Nephron (organoid): ENCODE results near the gene ADGRD2.

Source experiments
- H3K27ac Mint-ChIP-seq, 3 experiments: 2 replicates each; pipeline ENCODE4 v1.8.0; 2020; ENCODE audit warnings: mixed read lengths in 3 of 3, mild to moderate bottlenecking in 2 of 3, moderate library complexity in 1 of 3
- H3K27me3 Mint-ChIP-seq: 2 replicates; pipeline ENCODE4 v1.8.0; 2021; ENCODE audit warnings: low read depth, mild to moderate bottlenecking, moderate library complexity, mixed read lengths
- H3K36me3 Mint-ChIP-seq: 2 replicates; pipeline ENCODE4 v1.8.0; 2020; ENCODE audit warnings: low read depth, mixed read lengths
- H3K4me1 Mint-ChIP-seq: 2 replicates; pipeline ENCODE4 v1.8.0; 2020; ENCODE audit warnings: mixed read lengths
- H3K4me3 Mint-ChIP-seq, 3 experiments: 2 replicates each; pipeline ENCODE4 v1.8.0; 2020; ENCODE audit warnings: mild to moderate bottlenecking in 3 of 3, mixed read lengths in 3 of 3, moderate library complexity in 2 of 3
- H3K9me3 Mint-ChIP-seq: 2 replicates; pipeline ENCODE4 v1.8.0; 2020; ENCODE audit warnings: mixed read lengths
- CTCF ChIP-seq, 3 experiments: fragments of 200-600 bp; sonication (generic); IDR thresholded peaks; one replicate each; pipeline ENCODE4 v1.5.0; 2021; ENCODE audit warnings: antibody characterized with exemption in 3 of 3; ENCODE audit not compliant: unreplicated experiment in 3 of 3

The ADGRD2 gene

DNA sequence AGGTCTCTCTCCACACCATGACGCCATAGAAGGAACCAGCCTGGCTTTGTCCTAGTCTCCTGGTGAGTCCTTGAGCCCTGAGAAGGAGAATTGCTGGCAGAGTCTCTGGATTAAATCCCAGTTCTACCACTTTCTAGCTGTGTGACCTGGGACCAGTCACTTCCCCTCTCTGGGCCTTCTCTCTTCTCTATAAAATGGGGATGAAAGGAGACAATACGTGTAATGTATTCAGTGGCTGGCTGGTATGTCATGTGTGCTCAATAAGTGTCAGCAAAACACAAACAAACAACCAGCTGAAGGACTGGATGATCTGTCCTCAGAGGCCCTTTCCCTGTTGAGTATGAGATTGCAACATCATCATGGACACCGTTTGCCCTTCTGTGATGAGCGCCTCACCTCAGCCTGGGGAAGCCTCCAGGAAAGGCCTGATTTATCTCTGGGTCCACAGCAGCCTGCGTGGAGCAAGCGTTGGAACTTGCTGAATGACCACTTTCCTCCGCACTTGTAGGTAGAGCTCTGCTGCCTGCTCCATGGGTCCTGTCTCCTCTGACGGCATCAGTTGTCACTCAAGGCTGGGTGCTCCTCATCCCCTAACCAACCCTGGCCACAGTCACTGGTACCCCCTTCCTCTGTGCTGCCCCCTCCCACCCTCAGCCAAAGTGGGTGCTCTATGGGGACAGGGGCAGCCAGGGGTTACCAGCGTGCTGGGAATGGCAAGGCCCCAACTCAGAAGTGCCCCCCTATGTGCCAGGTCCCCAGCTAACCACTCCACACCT, 60.6 kb downstream of the ADGRD2 start:
- H3K27ac Mint-ChIP-seq = no peak overlapping the region
- peaks cover 18% of the 10 kb centered on the region for H3K4me1 Mint-ChIP-seq
- no peak for TF ChIP-seq CTCF (IDR thresholded peaks at IDR 0.05; ENCODE audit: unreplicated experiment in 3 of 3)
- H3K4me3 Mint-ChIP-seq = no peak overlapping the region
- H3K9me3 Mint-ChIP-seq = no peaks in the 10 kb centered on the region
- peaks cover 32% of the 10 kb centered on the region for H3K27me3 Mint-ChIP-seq
- no peaks in the 10 kb centered on the region for H3K36me3 Mint-ChIP-seq

- H3K27me3 Mint-ChIP-seq = peaks cover 28% of the 10 kb centered on the region
- no peaks in the 10 kb centered on the region for H3K9me3 Mint-ChIP-seq
- no peak overlapping the region for H3K4me3 Mint-ChIP-seq
- H3K27ac Mint-ChIP-seq = no peak overlapping the region
- no peaks in the 10 kb centered on the region for H3K36me3 Mint-ChIP-seq
- peaks cover 18% of the 10 kb centered on the region for H3K4me1 Mint-ChIP-seq
- TF ChIP-seq CTCF (IDR thresholded peaks at IDR 0.05; ENCODE audit: unreplicated experiment in 3 of 3) = no peak
Observed at GRCh38 chr9:124511426-124511840, 61.2 kb downstream of the ADGRD2 start.

GRCh38 chr9:124511891-124512805, 61.9 kb downstream of the ADGRD2 start:
- Mint-ChIP-seq H3K27me3 (peaks cover 30% of the 10 kb centered on the region), H3K4me3 (no peak overlapping the region), H3K9me3 (no peaks in the 10 kb centered on the region), H3K4me1 (peaks cover 18% of the 10 kb centered on the region), H3K27ac (no peak overlapping the region), H3K36me3 (no peaks in the 10 kb centered on the region)
- no peak for TF ChIP-seq CTCF (IDR thresholded peaks at IDR 0.05; ENCODE audit: unreplicated experiment in 3 of 3)

GRCh38 chr9:124512806-124513204, 62.6 kb downstream of the ADGRD2 start:
- TF ChIP-seq CTCF (IDR thresholded peaks at IDR 0.05; ENCODE audit: unreplicated experiment in 3 of 3) = no peak
- Mint-ChIP-seq H3K27me3 (peaks cover 25% of the 10 kb centered on the region), H3K4me1 (peaks cover 18% of the 10 kb centered on the region), H3K36me3 (no peaks in the 10 kb centered on the region), H3K9me3 (no peaks in the 10 kb centered on the region), H3K27ac (peak overlapping the region in 1 of 3 experiments; percentile 33), H3K4me3 (no peak overlapping the region)

DNA sequence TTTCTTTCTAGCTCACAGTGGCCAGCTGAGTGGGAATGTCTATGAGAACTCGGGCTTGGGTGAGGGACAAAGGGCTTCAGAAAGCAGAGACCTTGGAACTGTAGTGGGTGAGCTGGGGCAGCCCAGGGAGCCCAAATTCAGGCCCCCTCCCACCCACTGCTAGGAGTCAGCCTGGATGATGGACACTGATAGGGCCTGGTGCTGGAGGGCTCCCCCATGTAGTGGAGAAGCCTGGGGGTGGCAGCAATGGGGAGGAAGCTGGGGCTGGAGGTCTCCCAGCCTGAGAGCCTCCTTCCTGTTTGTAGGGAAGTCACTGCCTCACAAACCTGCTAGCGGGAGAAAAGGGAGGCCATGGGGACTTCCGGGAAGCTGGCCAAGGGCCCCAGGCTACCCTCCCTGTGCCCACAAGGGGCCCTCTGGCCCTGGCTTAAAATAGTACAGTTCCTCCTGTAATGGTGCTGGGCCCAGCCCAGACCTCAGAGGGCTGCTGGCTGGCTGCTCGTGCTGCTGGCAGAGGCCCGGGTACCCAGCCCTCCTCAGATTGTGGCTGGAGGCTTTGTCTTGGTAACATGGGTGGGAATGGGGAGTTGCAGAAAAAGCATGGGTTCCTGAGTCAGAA, 63.2 kb downstream of the ADGRD2 start:
- H3K4me3 Mint-ChIP-seq = no peak overlapping the region

More for the DNA sequence above, 63.2 kb downstream of the ADGRD2 start:
- peaks cover 20% of the 10 kb centered on the region for H3K27me3 Mint-ChIP-seq
- peaks cover 18% of the 10 kb centered on the region for H3K4me1 Mint-ChIP-seq
- H3K36me3 Mint-ChIP-seq = no peaks in the 10 kb centered on the region
- no peaks in the 10 kb centered on the region for H3K9me3 Mint-ChIP-seq
- TF ChIP-seq CTCF (IDR thresholded peaks at IDR 0.05; ENCODE audit: unreplicated experiment in 3 of 3) = no peak
- peak overlapping the region in 1 of 3 experiments; percentile 33 for H3K27ac Mint-ChIP-seq
